ENCODE results near the gene CHMP5. TPM values are rescaled to one million over a fixed set of nuclear protein-coding genes. Genes with fewer than 3 reads are reported as not detected.

The CHMP5 gene
- total RNA-seq, 1 experiment from 2014 or later = 61.8 TPM

- ATAC-seq = no peak
- POLR2A ChIA-PET = no interaction called here
- no peak overlapping the region for H3K27ac ChIP-seq (ENCODE audit: low read depth, low read length)
- H2AFZ ChIP-seq (ENCODE audit: low read depth, low read length, poor library complexity, severe bottlenecking) = no peak overlapping the region
- H3K79me2 ChIP-seq (ENCODE audit: insufficient read depth, low read length) = peaks cover 66% of the 10 kb centered on the region
- CTCF ChIA-PET = no interaction called here
- H3K9me3 ChIP-seq (ENCODE audit: control insufficient read depth in 1 of 2, insufficient read depth in 1 of 2, low read depth in 1 of 2, low read length in 2 of 2) = no peaks in the 10 kb centered on the region
- H3K4me2 ChIP-seq (ENCODE audit: low read length) = peak overlapping the region; percentile 83
- DNase-seq (ENCODE audit: low read depth, low spot score) = no peak
- H4K20me1 ChIP-seq (ENCODE audit: insufficient read depth) = no peaks in the 10 kb centered on the region
- no peak for TF ChIP-seq POLR2A (IDR thresholded peaks at IDR 0.05; ENCODE audit: borderline replicate concordance, extremely low read depth, insufficient read depth, insufficient read length)
- no peak for TF ChIP-seq CEBPB (IDR thresholded peaks at IDR 0.05; ENCODE audit: low read depth)
- TF ChIP-seq YY1 (IDR thresholded peaks at IDR 0.05; ENCODE audit: extremely low read depth, insufficient replicate concordance, low read depth, low read length) = no peak
- no peak for TF ChIP-seq REST (IDR thresholded peaks at IDR 0.05; ENCODE audit: low read depth)
- TF ChIP-seq, protein P1, sequence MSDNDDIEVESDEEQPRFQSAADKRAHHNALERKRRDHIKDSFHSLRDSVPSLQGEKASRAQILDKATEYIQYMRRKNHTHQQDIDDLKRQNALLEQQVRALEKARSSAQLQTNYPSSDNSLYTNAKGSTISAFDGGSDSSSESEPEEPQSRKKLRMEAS (IDR thresholded peaks at IDR 0.05) = no peak
- no peak for TF ChIP-seq SP1 (IDR thresholded peaks at IDR 0.05; ENCODE audit: low read depth)
- no peak for TF ChIP-seq EZH2 (IDR thresholded peaks at IDR 0.05)
- no peak for TF ChIP-seq POLR2AphosphoS5 (IDR thresholded peaks at IDR 0.05; ENCODE audit: low read depth, low read length)
- no peak for TF ChIP-seq ZFX (IDR thresholded peaks at IDR 0.05)
- TF ChIP-seq TCF7L2 (IDR thresholded peaks at IDR 0.05; ENCODE audit: borderline replicate concordance, extremely low read depth, insufficient read depth, insufficient read length) = no peak
- TF ChIP-seq CBX3 (IDR thresholded peaks at IDR 0.05; ENCODE audit: low read depth) = no peak
- TF ChIP-seq RAD21 (IDR thresholded peaks at IDR 0.05; ENCODE audit: low read depth) = no peak
- TF ChIP-seq ELF1 (IDR thresholded peaks at IDR 0.05; ENCODE audit: borderline replicate concordance, low read depth) = no peak
- TF ChIP-seq, protein P2, sequence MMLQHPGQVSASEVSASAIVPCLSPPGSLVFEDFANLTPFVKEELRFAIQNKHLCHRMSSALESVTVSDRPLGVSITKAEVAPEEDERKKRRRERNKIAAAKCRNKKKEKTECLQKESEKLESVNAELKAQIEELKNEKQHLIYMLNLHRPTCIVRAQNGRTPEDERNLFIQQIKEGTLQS (IDR thresholded peaks at IDR 0.05) = no peak
- TF ChIP-seq SRF (IDR thresholded peaks at IDR 0.05; ENCODE audit: low read depth) = no peak
- RAD21 ChIA-PET (ENCODE audit: low non-redundant PET in 1 of 2, low total read pairs in 2 of 2, uncharacterized antibody in 2 of 2, unreplicated experiment in 2 of 2) = no interaction called here
- peaks cover 5 to 22% of the 10 kb centered on the region in 2 experiments; a peak in 2 of 4 replicates for H3K4me1 ChIP-seq (ENCODE audit: control insufficient read depth in 1 of 2, insufficient read depth in 2 of 2, low read length in 2 of 2)
- no peak overlapping the region for H3K4me3 ChIP-seq (replicated peaks in 1 of 2; ENCODE audit: low read depth in 1 of 2, low read length in 2 of 2)
- H3K27me3 ChIP-seq (ENCODE audit: insufficient read depth, low read length) = no peaks in the 10 kb centered on the region
- peaks cover 24 to 33% of the 10 kb centered on the region in 2 experiments; a peak in 3 of 4 replicates for H3K36me3 ChIP-seq (ENCODE audit: control insufficient read depth in 1 of 2, insufficient read depth in 2 of 2, low read length in 2 of 2)
- intact Hi-C loops (cut with micrococcal nuclease) = loop anchor here (1.0 kb wide), 1 partner anchor 63 kb away; no protein-coding TSS in a partner anchor
- H3K9ac ChIP-seq (ENCODE audit: low read length) = no peak overlapping the region
- H3K9me2 ChIP-seq (ENCODE audit: insufficient read depth) = no peaks in the 10 kb centered on the region
- BruUV-seq (replicated peaks) = no TSS peak
Observed at GRCh38 chr9:33291901-33292300, 27.1 kb downstream of the CHMP5 start.

All from HCT116 (cell line).